CD4-positive, alpha-beta T cell treated with Interleukin-4 for 4 hours (primary cell): ENCODE results near the gene BPTF.
"Not testable (repeated sequence)": the region's sequence is repeated elsewhere in the genome, so short reads cannot be mapped to it uniquely, and the experiment has no call there.

Experiments used
- DNase-seq: peaks from one replicate; pipeline ENCODE4 v3.0.0-alpha.2; 2020

BPTF gene

DNA sequence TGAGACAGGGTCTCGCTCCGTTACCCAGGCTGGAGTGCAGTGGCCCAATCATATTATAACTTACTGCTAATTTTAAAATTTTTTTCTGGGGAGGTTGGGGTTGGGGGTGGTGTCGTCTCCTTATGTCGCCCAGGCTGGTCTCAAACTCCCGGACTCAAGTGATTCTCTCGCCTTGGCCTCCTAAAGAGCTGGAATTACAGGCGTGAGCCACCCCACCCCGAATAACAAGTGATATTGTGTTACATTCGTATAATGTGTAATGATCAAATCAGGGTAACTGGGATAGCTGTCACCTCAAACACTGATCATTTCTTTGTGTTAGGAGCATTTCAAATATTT is 194.0 kb downstream of the BPTF start:
- no peak for DNase-seq

DNA sequence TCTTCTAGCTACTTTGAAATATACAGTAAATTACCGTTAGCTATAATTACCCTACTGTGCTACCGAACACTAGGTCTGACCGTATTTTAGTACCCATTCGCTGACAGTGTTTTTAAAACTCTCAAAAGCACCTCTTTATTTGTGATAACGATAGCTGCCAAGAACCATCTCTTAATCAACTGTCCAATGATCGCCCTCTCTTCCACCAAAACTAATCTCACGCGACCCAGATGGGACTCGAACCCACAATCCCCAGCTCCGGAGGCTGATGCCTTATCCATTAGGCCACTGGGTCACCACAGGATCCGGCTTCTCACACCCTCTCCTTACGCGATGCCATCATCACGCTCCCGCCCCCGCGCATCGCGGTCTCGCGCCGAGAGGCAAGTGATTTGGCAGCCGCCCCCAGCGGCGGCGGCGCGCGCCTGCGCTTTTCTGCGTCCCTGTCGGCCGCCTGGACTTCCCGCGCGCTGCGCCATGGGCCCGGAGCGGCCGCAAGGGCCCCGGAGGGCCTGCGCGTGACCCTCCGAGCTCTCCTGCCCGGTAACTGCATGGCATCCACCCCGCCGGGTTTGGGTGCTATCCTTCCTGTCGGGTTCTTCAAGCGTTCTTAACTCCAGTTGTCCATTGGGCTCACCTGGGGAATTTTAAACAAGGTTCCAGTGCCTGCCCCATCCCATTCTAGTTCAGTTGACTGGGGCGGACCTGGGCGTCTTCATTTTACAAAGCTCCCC is 194.5 kb downstream of the BPTF start:
- peak; percentile 96 for DNase-seq

DNA sequence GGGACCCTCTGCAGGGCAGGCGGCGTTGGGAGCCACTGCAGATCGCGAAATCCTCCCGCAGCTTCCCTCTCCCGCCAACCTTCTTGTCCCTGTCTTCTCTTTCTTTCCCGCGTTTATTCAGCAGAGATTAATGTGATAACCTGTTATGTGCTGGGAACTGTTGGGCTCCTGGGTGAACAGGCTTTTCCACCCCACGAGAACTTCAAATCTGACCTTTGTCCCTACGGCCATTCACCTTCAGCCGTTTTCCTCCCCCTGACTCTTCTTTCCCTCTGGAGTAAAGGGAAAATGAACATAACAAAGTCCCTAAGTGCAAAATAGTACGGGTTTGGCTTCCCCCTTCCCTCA is 195.1 kb downstream of the BPTF start:
- DNase-seq = no peak

DNA sequence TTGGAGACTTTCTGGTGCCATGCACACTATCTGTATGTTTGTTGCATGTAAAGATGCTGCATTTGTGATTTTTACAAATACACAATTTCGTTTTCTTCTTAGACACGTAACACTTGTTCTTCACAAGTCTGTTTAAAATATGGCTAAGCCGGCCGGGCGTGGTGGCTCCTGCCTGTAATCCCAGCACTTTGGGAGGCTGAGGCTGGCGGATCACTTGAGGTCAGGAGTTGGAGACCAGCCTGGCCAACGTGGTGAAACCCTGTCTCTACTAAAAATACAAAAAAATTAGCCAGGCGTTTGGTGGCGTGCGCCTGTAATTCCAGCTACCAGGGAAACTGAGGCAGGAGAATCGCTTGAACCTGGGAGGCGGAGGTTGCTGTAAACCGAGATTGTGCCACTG is 195.5 kb downstream of the BPTF start:
- not testable (repeated sequence) for DNase-seq

DNA sequence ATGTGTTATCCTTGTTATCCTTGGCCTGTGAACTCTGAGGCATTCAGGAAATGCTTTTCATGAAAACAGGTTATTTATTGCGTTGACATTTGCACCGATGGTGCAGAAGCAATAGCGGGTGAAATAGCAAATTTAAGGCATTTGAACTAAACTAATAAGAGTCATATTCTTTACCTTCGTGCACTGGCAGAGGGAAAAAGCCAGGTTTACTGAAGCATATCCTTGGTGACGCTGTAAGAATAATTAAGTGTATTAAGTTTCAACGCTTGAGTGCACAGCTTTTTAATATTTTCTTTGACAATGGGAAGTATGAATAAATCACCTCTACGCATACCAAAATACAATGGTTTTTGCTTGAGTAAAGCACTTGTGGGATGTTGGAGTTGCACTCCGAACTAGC is 196.7 kb downstream of the BPTF start:
- no peak for DNase-seq

DNA sequence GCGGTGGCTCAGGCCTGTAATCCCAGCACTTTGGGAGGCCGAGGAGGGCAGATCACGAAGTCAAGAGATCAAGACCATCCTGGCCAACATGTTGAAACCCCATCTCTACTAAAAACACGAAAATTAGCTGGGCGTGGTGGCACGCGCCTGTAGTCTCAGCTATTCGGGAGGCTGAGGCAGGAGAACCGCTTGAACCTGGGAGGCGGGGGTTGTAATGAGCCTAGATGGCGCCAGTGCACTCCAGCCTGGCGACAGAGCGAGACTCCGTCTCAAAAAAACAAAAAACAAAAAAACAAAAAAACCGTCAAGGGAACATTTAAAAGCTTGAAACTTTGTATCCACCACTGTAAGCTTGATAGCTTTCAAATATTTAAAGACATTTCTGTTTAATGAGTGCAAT is 197.2 kb downstream of the BPTF start:
- DNase-seq = not testable (repeated sequence)

- no peak for DNase-seq
These were observed 204.4 kb downstream of the BPTF start for GRCh38 chr17:68029512-68030215.
